ENCODE data around the gene ITGB3.
A peak's percentile ranks its signal among the peaks of the same experiment; 100 is the strongest.

Gene ITGB3

DNA sequence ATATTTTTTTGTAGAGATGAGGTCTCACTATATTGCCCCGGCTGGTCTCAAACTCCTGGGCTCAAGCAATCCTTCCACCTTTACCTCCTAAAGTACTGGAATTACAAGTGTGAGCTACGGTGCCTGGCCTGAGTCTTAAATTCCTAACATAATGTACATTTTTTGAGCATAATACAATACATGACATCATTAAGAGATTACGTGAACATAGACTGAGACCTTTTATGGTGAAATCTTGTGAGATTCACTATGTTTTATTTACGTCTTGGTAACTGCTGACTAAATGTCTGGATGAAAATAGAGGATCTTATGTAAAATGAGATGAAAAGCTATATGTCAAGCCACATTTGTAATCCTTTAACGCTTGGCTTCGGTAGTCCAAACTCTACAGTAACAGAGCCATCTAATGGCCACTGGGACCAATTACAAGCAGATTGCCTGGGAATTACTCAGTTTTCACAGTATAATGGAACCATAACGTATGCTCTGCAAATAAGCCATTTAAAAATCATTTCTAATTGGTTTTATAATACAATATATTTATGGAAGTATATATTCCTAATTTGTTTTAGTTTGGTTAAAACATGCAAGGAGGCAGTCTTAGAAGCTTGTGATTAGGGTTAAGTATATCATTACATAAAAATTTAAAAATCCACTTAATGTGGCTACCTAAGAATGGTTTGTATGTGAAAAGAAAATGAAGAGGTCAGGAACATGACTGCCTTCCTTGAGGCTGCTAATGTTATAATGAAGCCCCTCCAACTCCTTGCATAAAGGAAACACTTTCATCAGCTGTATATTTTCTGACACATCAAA lies 62.0 kb downstream of the ITGB3 start:
- DNase-seq (ENCODE audit: insufficient read length, low spot score) (peak; percentile 31), FAIRE-seq (peak; percentile 92)
- TF ChIP-seq, protein P1, sequence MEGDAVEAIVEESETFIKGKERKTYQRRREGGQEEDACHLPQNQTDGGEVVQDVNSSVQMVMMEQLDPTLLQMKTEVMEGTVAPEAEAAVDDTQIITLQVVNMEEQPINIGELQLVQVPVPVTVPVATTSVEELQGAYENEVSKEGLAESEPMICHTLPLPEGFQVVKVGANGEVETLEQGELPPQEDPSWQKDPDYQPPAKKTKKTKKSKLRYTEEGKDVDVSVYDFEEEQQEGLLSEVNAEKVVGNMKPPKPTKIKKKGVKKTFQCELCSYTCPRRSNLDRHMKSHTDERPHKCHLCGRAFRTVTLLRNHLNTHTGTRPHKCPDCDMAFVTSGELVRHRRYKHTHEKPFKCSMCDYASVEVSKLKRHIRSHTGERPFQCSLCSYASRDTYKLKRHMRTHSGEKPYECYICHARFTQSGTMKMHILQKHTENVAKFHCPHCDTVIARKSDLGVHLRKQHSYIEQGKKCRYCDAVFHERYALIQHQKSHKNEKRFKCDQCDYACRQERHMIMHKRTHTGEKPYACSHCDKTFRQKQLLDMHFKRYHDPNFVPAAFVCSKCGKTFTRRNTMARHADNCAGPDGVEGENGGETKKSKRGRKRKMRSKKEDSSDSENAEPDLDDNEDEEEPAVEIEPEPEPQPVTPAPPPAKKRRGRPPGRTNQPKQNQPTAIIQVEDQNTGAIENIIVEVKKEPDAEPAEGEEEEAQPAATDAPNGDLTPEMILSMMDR (IDR thresholded peaks at IDR 0.05; ENCODE audit: insufficient read depth, missing control alignments), result peak; percentile 99

DNA sequence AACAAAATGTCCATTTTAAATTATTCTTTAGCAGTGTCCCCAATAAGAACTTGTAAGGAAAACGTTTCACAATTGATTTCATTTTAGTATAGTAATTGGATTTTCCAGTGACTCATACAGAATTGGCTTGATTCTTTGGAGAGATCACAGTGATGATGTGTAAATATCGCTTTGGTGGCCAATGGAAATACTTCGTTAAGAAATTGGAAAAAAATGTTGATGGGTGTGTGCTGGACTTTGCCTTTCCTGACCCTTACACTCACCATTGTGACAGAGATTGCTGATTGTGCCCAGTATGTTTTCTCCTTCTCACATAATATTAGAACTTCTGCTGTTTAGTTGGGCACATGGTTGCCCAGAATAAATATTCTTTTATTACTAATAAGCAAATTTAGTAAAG lies 62.7 kb downstream of the ITGB3 start:
- FAIRE-seq, result no peak
- DNase-seq (ENCODE audit: insufficient read length, low spot score), result no peak
- TF ChIP-seq, protein P1 (IDR thresholded peaks at IDR 0.05; ENCODE audit: insufficient read depth, missing control alignments), result no peak

DNA sequence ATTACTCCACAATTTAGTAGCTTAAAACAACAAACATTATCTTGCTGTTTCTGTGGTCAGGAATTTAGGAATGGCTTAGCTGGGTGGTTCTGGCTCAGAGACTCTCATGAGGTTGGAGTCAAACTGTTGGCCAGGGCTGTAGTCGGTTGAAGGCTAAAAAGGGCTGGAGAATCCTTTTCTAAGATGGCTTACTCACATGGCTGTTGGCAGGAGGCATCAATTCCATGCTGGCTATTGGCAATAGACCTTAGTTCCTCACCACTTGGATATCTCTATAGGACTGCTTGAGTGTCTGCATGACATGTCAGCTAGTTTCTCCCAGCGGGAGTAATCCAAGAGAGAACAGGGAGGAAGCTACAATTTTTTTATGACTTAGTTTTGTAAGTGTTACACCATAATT lies 63.5 kb downstream of the ITGB3 start:
- TF ChIP-seq, protein P1 (IDR thresholded peaks at IDR 0.05; ENCODE audit: insufficient read depth, missing control alignments), result no peak
- FAIRE-seq (no peak), DNase-seq (ENCODE audit: insufficient read length, low spot score) (no peak)

DNA sequence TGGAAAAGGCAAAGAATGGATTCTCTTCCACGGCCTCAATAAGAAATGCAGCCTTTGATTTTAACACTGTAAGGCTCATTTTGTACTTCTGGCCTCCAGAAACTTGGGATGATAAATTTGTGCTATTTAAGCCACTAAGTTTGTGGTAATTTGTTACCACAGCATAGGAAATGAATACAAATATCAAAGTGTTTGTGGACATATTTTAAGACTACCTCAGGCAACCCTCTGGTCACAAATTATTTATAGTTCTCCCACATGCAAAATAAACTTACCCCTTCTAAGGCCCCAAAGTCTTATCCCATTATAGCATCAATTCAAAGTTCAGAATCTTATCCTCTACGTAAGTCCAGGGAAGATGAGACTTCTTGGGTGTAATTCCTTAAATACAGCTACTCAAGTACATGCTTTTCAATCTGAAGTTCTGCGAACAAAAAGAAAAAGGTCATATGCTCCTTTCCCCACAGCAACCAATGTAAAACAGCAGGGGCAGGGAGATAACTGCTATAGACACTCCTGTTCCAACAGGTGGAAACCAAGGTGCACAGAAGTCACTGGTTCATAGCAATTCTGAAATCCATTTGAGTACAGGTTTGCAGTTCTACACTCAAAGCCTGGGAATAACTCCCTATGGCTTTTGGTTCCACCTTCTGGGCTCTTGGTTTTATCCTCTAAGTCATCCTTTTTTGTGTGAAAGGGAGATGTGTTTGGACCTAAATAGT lies 64.7 kb downstream of the ITGB3 start:
- no peak for FAIRE-seq
- TF ChIP-seq, protein P1 (IDR thresholded peaks at IDR 0.05; ENCODE audit: insufficient read depth, missing control alignments), result no peak
- no peak for DNase-seq (ENCODE audit: insufficient read length, low spot score)

DNA sequence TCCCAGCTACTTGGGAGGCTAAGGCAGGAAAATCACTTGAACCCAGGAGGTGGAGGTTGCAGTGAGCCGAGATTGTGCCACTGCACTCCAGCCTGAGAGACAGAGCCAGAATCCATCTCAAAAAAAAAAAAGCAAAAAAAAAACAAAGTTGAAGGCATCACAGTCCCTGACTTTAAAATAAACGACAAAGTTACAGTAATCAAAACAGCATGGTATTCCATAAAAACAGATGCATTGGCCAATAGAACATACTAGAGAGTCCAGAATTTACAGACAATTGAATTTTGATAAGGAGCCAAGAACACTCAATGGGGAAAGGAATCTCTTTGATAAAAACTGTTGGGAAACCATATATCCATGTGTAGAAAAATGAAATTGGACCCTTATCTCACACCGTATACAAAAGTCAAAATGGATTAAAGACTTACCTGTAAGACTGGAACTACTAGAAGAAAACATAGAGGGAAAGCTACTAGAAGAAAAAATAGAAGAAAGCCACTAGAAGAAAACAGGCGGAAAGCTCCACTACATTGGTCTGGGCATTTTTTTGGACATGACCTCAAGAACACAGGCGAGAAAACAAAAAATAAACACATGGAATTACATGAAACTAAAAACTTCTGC lies 67.4 kb downstream of the ITGB3 start:
- FAIRE-seq (no peak), DNase-seq (ENCODE audit: insufficient read length, low spot score) (no peak)

DNA sequence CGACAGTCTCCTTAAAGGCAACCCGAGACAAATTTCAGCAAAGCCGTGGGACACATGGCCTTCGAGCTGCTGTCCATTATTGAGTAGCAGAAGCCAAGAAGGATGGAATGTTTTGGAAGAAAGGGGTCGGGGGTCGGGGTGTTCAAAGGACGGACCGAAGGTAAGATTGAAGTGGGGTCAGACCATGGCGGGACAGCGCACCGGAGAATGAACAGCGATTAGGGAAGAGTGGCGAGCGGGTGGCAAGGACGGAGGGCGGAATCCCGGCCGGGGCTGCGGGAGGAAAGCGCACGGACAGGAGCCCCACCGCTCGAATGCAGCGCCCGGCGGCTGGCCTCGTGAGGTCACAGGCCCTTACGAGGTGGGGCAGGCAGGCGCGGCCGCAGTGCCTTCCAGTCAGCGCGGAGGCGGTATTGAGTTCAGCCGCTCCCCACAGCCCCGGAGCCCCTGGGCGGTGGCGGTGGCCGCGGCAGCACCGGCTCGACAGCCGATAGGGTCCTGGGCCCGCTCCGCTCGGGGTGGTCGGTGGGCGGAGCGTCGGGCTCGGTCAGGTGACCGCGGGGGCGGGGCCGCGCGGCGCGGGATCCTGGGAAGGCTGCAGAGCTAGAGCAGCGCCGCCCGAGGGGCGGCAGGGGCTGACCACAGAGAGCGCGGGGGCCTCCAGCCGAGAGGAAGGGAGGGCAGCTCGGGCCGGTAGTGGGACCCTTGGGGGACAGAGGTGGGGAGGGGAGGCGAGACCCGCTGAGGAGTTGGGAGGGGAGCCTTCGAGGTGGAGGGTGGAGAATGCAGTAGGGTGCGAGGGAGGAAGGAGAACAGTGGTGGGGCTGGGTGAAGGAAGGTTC lies 70.0 kb downstream of the ITGB3 start, which contains the start of gene EFCAB13:
TSS of gene EFCAB13 (plus strand) at position 574 of the 842 bp plus-strand sequence. CDS start 4,399 bp downstream, outside the sequence.
- TF ChIP-seq, protein P1 (IDR thresholded peaks at IDR 0.05; ENCODE audit: insufficient read depth, missing control alignments), result no peak
- FAIRE-seq, result no peak

More for the DNA sequence above, 67.4 kb downstream of the ITGB3 start:
- TF ChIP-seq, protein P1 (IDR thresholded peaks at IDR 0.05; ENCODE audit: insufficient read depth, missing control alignments), result no peak

More for the DNA sequence above, 70.0 kb downstream of the ITGB3 start, which contains the start of gene EFCAB13:
- DNase-seq (ENCODE audit: insufficient read length, low spot score), result peak; percentile 41

Measured in D721Med (cell line).